RWPE1 (cell line): ENCODE results near the gene TCAP.
A peak's percentile ranks its signal among the peaks of the same experiment; 100 is the strongest.

ENCODE experiments used
- CTCF ChIA-PET: fragments of 350-600 bp; sonication (Branson Sonifier 250); formaldehyde crosslinking; extraction: SDS; loops from one replicate; lab custom pipeline; 2021; lab: Yijun Ruan, JAX
- POLR2A ChIA-PET: fragments of 400-600 bp; formaldehyde crosslinking; extraction: SDS; loops from one replicate; lab custom pipeline; 2020; ENCODE audit warnings: antibody characterized with exemption; ENCODE audit not compliant: low non-redundant PET; lab: Yijun Ruan, JAX
- DNase-seq: peaks from one replicate; pipeline ENCODE4 v3.0.0; 2012; ENCODE audit warnings: low spot score
- H3K27ac ChIP-seq: fragments of 450-650 bp; 2 replicates; pipeline ENCODE4 v1.5.1; 2017
- CTCF ChIP-seq: fragments of 450-650 bp; conservative IDR thresholded peaks from 2 replicates; pipeline ENCODE4 v1.5.1; 2017; ENCODE audit warnings: low read depth, mild to moderate bottlenecking

TCAP gene

DNA sequence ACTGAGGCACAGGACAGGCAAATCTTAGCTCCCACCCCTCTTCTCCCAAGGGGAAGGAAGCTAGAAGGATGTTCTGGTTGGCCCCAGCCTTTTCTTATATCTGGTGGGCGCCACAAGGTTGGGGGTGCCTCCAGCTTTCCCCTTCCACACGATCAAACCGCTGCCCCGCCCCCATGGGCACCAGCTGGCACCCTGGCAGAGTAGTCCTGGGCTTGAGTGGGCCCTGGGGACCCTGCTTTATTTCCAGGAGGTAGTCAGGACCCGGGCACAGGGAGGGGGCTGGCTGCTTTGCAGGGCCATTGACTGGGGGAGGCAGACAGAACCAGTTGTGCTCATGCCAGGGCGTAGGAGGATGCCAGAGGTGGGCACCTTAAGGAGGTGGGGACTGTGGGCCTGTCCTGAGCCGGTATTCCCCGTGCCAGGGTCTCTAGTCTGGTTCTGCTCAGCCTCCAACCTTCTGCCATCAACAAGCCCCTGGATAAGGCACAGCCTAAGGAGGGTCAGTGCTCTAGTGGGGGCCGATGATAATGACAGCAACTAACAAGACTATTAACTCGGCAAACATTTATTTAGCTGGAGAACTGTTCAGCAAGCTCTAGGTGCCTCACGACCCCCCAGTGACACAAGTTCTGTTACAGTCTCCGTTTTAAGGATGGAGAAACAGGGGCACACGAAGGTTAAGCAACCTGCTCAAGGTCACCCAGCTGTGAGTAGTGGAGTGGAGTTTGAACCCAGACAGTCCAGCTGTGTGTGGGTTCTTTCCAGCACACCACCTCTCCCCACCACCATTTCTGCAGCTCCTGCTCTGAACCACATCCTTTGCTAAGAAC, 46.0 kb upstream of the TCAP start:
- POLR2A ChIA-PET = interaction anchor here (1.3 kb wide), 1 partner anchor 45 kb away, joined by 4 read pairs; no protein-coding TSS in a partner anchor

GRCh38 chr17:39619786-39620101, 45.4 kb upstream of the TCAP start:
- DNase-seq = no peak
- TF ChIP-seq CTCF = no peak
- POLR2A ChIA-PET = interaction anchor here (1.3 kb wide), 1 partner anchor 46 kb away, joined by 4 read pairs; no protein-coding TSS in a partner anchor
- CTCF ChIA-PET = interaction anchor here (0.6 to 1.3 kb wide), 3 partner anchors 86 to 361 kb away, joined by 3 to 4 read pairs (median 4); partner anchors contain the start of gene PSMD3
- H3K27ac ChIP-seq = peak overlapping the region; percentile 80; the same call in 1 of the 2 replicates

More for the DNA sequence above, 46.0 kb upstream of the TCAP start:
- peak overlapping the region; percentile 80 for H3K27ac ChIP-seq
- DNase-seq = no peak
- TF ChIP-seq CTCF = no peak
- CTCF ChIA-PET = interaction anchor here (0.6 to 1.9 kb wide), 8 partner anchors 11 to 413 kb away, joined by 3 to 6 read pairs (median 4); partner anchors contain the start of genes PNMT and PSMD3

- ChIA-PET CTCF (interaction anchor here (0.5 to 5.0 kb wide), 52 partner anchors 10 to 991 kb away, joined by 3 to 66 read pairs (median 4); partner anchors contain the start of genes ERBB2, GSDMB, IKZF3 and PGAP3), POLR2A (no interaction called here)
- peak overlapping the region; percentile 23 for H3K27ac ChIP-seq
- peak; percentile 98 for TF ChIP-seq CTCF
- DNase-seq = peak; percentile 80
Measured at GRCh38 chr17:39621523-39622379, 43.4 kb upstream of the TCAP start.

DNA sequence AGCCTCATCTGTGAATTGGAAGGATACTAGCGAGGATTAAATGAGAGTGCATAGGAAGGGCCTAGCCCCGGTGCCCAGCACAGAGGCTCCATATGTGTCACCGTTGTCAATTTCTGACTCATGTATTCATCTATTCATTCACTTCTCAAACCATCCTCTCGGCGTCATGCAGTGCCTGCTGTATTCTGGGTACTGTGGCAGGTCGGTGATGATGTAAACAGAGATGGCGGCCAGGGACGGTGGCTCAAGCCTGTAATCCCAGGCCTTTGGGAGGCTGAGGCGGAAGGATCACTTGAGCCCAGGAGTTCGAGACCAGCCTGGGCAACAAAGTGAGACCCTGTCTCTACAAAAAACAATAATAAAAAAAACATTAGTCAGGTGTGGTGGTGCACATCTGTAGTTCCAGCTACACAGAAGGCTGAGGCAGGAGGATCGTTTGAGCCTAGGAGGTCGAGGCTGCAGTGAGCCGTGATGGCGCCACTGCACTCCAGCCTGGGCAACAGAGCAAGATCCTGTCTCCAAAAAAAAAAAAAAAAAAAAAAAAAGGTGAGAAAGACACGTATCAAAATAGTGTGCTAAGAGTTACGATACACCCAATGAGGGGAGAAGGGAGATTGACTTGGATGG, 42.7 kb upstream of the TCAP start:
- no peak for TF ChIP-seq CTCF
- POLR2A ChIA-PET = no interaction called here
- CTCF ChIA-PET = interaction anchor here (0.5 to 5.0 kb wide), 23 partner anchors 11 to 418 kb away, joined by 3 to 66 read pairs (median 5); partner anchors contain the start of gene IKZF3
- no peak for DNase-seq
- H3K27ac ChIP-seq = peak overlapping the region; percentile 23

DNA sequence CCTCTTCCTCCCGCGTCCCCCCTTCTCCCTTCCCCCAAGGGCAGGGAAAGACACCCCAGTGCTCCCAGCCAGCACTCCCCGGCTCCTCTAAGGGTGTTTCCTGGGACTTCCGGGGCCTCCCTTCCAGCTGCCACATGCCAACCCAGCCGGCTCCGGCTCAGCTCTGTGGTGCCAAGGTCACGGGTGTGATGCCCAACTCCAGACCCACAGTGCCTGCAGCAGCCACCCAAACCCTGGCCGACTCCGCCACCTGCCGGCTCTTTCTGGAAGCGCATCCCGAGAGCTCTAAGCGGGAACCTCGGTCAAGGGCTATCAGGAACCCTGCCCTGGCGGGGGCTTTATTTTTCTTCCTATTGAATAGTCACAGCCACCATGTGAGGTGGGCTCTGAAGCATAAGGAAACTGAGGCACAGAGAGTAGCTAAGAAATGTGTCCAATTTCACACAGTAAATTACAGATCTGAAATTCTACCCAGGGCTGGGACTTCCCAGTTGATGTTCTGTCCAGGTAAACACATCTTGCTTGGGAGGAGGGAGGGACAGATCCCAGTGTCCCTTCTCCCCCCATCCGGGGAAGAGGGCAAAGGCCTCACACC, 41.7 kb upstream of the TCAP start:
- ChIA-PET POLR2A (no interaction called here), CTCF (interaction anchor here (0.6 to 5.0 kb wide), 29 partner anchors 9 to 700 kb away, joined by 3 to 66 read pairs (median 4); partner anchors contain the start of genes ERBB2 and PNMT)
- H3K27ac ChIP-seq = no peak overlapping the region
- DNase-seq = peak; percentile 68
- TF ChIP-seq CTCF = peak; percentile 93
